Spleen (tissue), 7 donors: Measurements from ENCODE around the gene LMBR1.

Source experiments
- CTCF ChIP-seq, 11 experiments: fragments of 200-600 bp in 7 of 11; fragments of 450-650 bp in 4 of 11; sonication (generic) in 4 of 11; IDR thresholded peaks in 8 of 11; conservative IDR thresholded peaks in 3 of 11; 1 replicate in 7 of 11; 2 replicates in 4 of 11; pipeline versions ENCODE4 v1.4.0 to v1.8.0; 2016 to 2021; ENCODE audit warnings: antibody characterized with exemption in 11 of 11, inconsistent platforms in 4 of 11, mild to moderate bottlenecking in 1 of 11
- POLR2A ChIP-seq, 3 donors: fragments of 450-650 bp; IDR thresholded peaks; one replicate each; pipeline ENCODE4 v1.5.1; 2017; ENCODE audit warnings: antibody characterized with exemption in 3 of 3, mild to moderate bottlenecking in 1 of 3
- POLR2AphosphoS5 ChIP-seq, 3 donors: sonication (generic); formaldehyde crosslinking; IDR thresholded peaks; one replicate each; pipeline ENCODE4 v1.5.1; 2017; ENCODE audit warnings: antibody characterized with exemption in 3 of 3
- donor health status: DM: no; HTN: no; CAD: no; lungs with moderate emphysema.
- donor health status: DM: no; HTN: no; CAD: no.
- donor health status: DM: no; HTN: no; CAD: no.

DNA sequence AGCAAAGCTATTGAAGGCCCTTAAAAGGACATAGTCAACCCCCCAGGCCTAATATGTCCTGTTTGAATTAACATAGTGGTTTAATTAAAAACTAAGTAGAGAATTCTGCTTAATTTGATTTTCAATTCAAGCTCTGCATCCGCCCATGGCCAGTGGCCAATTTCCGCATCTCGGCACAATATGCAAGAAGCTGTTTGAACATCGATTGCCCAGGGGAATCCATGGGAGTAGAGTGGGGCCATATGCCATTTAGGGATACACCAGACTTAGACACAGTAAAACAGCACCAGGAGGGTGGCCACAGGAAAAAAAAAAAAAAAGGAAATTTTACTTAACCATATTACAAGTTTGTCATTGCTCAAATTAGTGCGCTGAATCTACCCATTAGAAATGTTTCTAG lies 100.4 kb downstream of the LMBR1 start:
- no peak for TF ChIP-seq POLR2A (IDR thresholded peaks at IDR 0.05)
- TF ChIP-seq CTCF (IDR thresholded peaks at IDR 0.05 in 8 of 11, conservative IDR thresholded peaks at IDR 0.05 in 3 of 11), result no peak
- no peak for TF ChIP-seq POLR2AphosphoS5 (IDR thresholded peaks at IDR 0.05)
